Endothelial cell of umbilical vein (primary cell): ENCODE results near the gene PPP1R9A. TPM values are rescaled to one million over a fixed set of nuclear protein-coding genes. Genes with fewer than 3 reads are reported as not detected.

Experiments
- BruUV-seq: library from RNA; stranded (reverse); fragments of 400-500 nt; replicated peaks from 2 replicates; lab custom pipeline; 2021; lab: Mats Ljungman, UMichigan
- CTCF ChIA-PET: fragments of 300-600, 350-600 bp; sonication (Branson Sonifier 250); formaldehyde crosslinking; loops from one replicate; lab custom pipeline; 2021; ENCODE audit warnings: antibody characterized with exemption, inconsistent platforms; lab: Charles Lee
- POLR2A ChIA-PET: fragments of 300-600, 350-600 bp; sonication (Branson Sonifier 250); formaldehyde crosslinking; loops from one replicate; lab custom pipeline; 2021; ENCODE audit warnings: antibody characterized with exemption, inconsistent platforms; lab: Charles Lee
- DNase-seq: peaks from one replicate; pipeline ENCODE4 v3.0.0-alpha.2; 2011; ENCODE audit warnings: low read depth, low spot score
- FAIRE-seq: peaks from 2 replicates; lab custom pipeline; 2011; peaks lifted over from hg19 to GRCh38; lab: Jason Lieb, UNC
- H2AFZ ChIP-seq: 2 replicates; pipeline ENCODE4 v1.6.0; 2012; ENCODE audit warnings: low read depth, low read length, control low read depth, inconsistent platforms
- H3K27ac ChIP-seq: 2 replicates; pipeline ENCODE4 v1.5.1; 2011; ENCODE audit warnings: low read depth, mild to moderate bottlenecking, control low read depth, low read length, moderate library complexity; ENCODE audit not compliant: insufficient read depth
- H3K27me3 ChIP-seq, 2 experiments: 2 replicates each; pipeline versions ENCODE4 v1.6.0 to v1.6.1; 2011; ENCODE audit warnings: low read length in 2 of 2, mixed read lengths in 1 of 2; ENCODE audit not compliant: control insufficient read depth in 2 of 2, insufficient read depth in 2 of 2
- H3K36me3 ChIP-seq, 2 experiments: 2 replicates in 1 of 2; 3 replicates in 1 of 2; pipeline ENCODE4 v1.5.1; 2011; ENCODE audit warnings: low read length in 2 of 2, mild to moderate bottlenecking in 1 of 2, moderate library complexity in 1 of 2; ENCODE audit not compliant: control insufficient read depth in 2 of 2, insufficient read depth in 2 of 2; ENCODE audit errors: extremely low read depth in 1 of 2
- H3K4me1 ChIP-seq: 3 replicates; pipeline ENCODE4 v1.5.1; 2011; ENCODE audit warnings: mild to moderate bottlenecking, low read length; ENCODE audit not compliant: control insufficient read depth, insufficient read depth; ENCODE audit errors: extremely low read depth
- H3K4me2 ChIP-seq: 2 replicates; pipeline ENCODE4 v1.6.1; 2011; ENCODE audit warnings: low read length, control low read depth, mixed read lengths; ENCODE audit not compliant: insufficient read depth
- H3K4me3 ChIP-seq, 3 experiments: fragments of 200-600 bp in 1 of 3; sonication (generic), shearing (Covaris generic) in 1 of 3; replicated peaks in 1 of 3; 2 replicates each; pipeline ENCODE4 v1.5.1; 2011 to 2016; ENCODE audit warnings: control low read depth in 3 of 3, low read length in 3 of 3, mild to moderate bottlenecking in 2 of 3, inconsistent platforms in 1 of 3, low read depth in 1 of 3, moderate library complexity in 1 of 3; ENCODE audit not compliant: insufficient read depth in 1 of 3
- H3K79me2 ChIP-seq: 2 replicates; pipeline ENCODE4 v1.6.0; 2012; ENCODE audit warnings: low read length, inconsistent platforms; ENCODE audit not compliant: control insufficient read depth, insufficient read depth
- H3K9ac ChIP-seq: replicated peaks from 2 replicates; pipeline ENCODE3; 2011; ENCODE audit warnings: low read length, control low read depth; ENCODE audit not compliant: insufficient read depth; ENCODE audit errors: extremely low read depth
- H3K9me1 ChIP-seq: replicated peaks from 3 replicates; pipeline ENCODE4 v1.6.0; 2011; ENCODE audit warnings: mild to moderate bottlenecking, low read length; ENCODE audit not compliant: control insufficient read depth, insufficient read depth; ENCODE audit errors: extremely low read depth
- H3K9me3 ChIP-seq: replicated peaks from 2 replicates; pipeline ENCODE4 v1.5.1; 2012; ENCODE audit warnings: low read length, inconsistent platforms; ENCODE audit not compliant: control insufficient read depth, insufficient read depth
- H4K20me1 ChIP-seq: replicated peaks from 2 replicates; pipeline ENCODE3; 2011; ENCODE audit warnings: mild to moderate bottlenecking, low read length; ENCODE audit not compliant: control insufficient read depth, insufficient read depth; ENCODE audit errors: extremely low read depth
- CTCF ChIP-seq, 2 donors: IDR thresholded peaks; 1 replicate in 1 of 2; 2 replicates in 1 of 2; pipeline ENCODE4 v1.5.1; 2011; ENCODE audit warnings: low read length in 2 of 2, mild to moderate bottlenecking in 2 of 2, moderate library complexity in 2 of 2, control low read depth in 1 of 2, inconsistent platforms in 1 of 2, low read depth in 1 of 2; ENCODE audit not compliant: insufficient read depth in 1 of 2; ENCODE audit errors: extremely low read depth in 1 of 2
- EZH2 ChIP-seq: IDR thresholded peaks from 2 replicates; pipeline ENCODE4 v1.6.1; 2012; ENCODE audit warnings: borderline replicate concordance, low read depth, mild to moderate bottlenecking, moderate library complexity, low read length, inconsistent platforms; ENCODE audit not compliant: severe bottlenecking
- FOS ChIP-seq: IDR thresholded peaks from 2 replicates; pipeline ENCODE4 v1.6.1; 2011; ENCODE audit warnings: mild to moderate bottlenecking, low read length, moderate library complexity, borderline replicate concordance; ENCODE audit not compliant: insufficient read depth
- GATA2 ChIP-seq: IDR thresholded peaks from 2 replicates; pipeline ENCODE4 v1.7.0; 2011; ENCODE audit warnings: low read depth, mild to moderate bottlenecking, moderate library complexity, mixed read lengths, low read length; ENCODE audit not compliant: insufficient read length, insufficient read depth
- JUN ChIP-seq: IDR thresholded peaks from 2 replicates; pipeline ENCODE4 v1.6.1; 2011; ENCODE audit warnings: borderline replicate concordance, low read depth; ENCODE audit not compliant: insufficient read length, insufficient read depth
- MYC ChIP-seq: IDR thresholded peaks from one replicate; pipeline ENCODE4 v1.6.1; 2011; ENCODE audit warnings: mild to moderate bottlenecking, low read depth, low read length
- POLR2A ChIP-seq: IDR thresholded peaks from 2 replicates; pipeline ENCODE4 v1.6.1; 2012; ENCODE audit warnings: low read depth, mild to moderate bottlenecking, control low read depth, low read length
- POLR2AphosphoS5 ChIP-seq: IDR thresholded peaks from 2 replicates; pipeline ENCODE4 v1.6.1; 2012; ENCODE audit warnings: low read depth, mild to moderate bottlenecking, control low read depth, low read length, moderate library complexity; ENCODE audit not compliant: insufficient read depth
- dilution Hi-C: fragments of 300-500 bp; cut with MboI; formaldehyde crosslinking; loops from one replicate; pipeline ENCODE4 v1.15.0; 2019; ENCODE audit warnings: low sequenced_read_pairs; ENCODE audit not compliant: extremely low pct_ligation_motif_present
- intact Hi-C: fragments of 100-400 bp; cut with micrococcal nuclease; formaldehyde crosslinking; loops from one replicate; pipeline ENCODE4 v1.10.0; 2022
- polyA plus RNA-seq, 4 experiments: library from polyadenylated mRNA; depleted of rRNA in 3 of 4; stranded (reverse) in 3 of 4; unstranded in 1 of 4; fragments of >200 nt; gene quantifications; 2 replicates each; pipeline versions ENCODE4 v1.2.1 to v1.2.3, GENCODE V29; 2011 to 2012; ENCODE audit warnings: missing spikeins in 1 of 4
- total RNA-seq: library from RNA; stranded (reverse); gene quantifications from 2 replicates; pipeline ENCODE4 v1.2.3, GENCODE V29; 2021
- TF ChIP-seq, protein P1 (sequence below): IDR thresholded peaks from 2 replicates; pipeline ENCODE4 v1.6.1; 2011; ENCODE audit not compliant: insufficient read depth, insufficient read length

Gene PPP1R9A
- total and polyA plus RNA-seq, 2 donors (not counting 3 experiments of a cell fraction or from before 2014, with no cell fraction given): 0.50 to 3.0 TPM

GRCh38 chr7:95027234-95027872 is 120.0 kb downstream of the PPP1R9A start:
- no peaks in the 10 kb centered on the region for H3K79me2 ChIP-seq
- H2AFZ ChIP-seq: no peak overlapping the region
- H3K4me3 ChIP-seq: no peak overlapping the region
- H3K9me3 ChIP-seq: no peaks in the 10 kb centered on the region
- H3K27me3 ChIP-seq: no peaks in the 10 kb centered on the region
- H3K4me2 ChIP-seq: no peak overlapping the region
- H3K9ac ChIP-seq: no peak overlapping the region
- no peak overlapping the region for H3K27ac ChIP-seq
- no peaks in the 10 kb centered on the region for H3K36me3 ChIP-seq
- DNase-seq (no peak), FAIRE-seq (no peak)
- no peaks in the 10 kb centered on the region for H3K4me1 ChIP-seq
- H3K9me1 ChIP-seq: no peaks in the 10 kb centered on the region
- BruUV-seq: no TSS peak
- intact Hi-C loops (no loop called here), dilution Hi-C loops (no loop called here)
- ChIA-PET CTCF (no interaction called here), POLR2A (no interaction called here)
- H4K20me1 ChIP-seq: no peaks in the 10 kb centered on the region
- TF ChIP-seq FOS: no peak
- TF ChIP-seq, protein P1, sequence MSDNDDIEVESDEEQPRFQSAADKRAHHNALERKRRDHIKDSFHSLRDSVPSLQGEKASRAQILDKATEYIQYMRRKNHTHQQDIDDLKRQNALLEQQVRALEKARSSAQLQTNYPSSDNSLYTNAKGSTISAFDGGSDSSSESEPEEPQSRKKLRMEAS: no peak
- no peak for TF ChIP-seq MYC
- TF ChIP-seq JUN: no peak
- TF ChIP-seq GATA2: no peak
- no peak for TF ChIP-seq EZH2

DNA sequence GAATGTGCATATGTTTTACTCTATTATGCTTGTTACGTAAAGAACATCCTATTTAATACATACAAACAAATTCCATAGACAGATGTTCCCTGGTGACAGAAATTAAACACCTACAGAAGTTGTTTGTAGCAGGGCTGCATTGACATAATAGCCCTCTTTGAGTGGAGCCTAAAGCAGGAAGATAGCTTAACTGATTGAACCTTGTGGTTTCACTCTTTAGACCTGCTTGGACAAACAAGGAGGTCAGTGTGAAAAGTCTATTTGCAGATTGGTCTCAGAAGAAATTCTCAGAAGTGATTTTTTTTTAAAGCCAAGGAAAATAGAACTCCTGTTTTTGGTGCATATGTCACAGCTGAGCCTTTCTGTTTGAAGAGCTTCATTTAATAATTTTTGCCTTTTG is 121.3 kb downstream of the PPP1R9A start:
- CTCF ChIA-PET: no interaction called here
- TF ChIP-seq JUN: no peak
- no peak for TF ChIP-seq MYC
- TF ChIP-seq EZH2: no peak
- no peak for TF ChIP-seq GATA2
- TF ChIP-seq POLR2A: no peak
- no peak for TF ChIP-seq CTCF (IDR thresholded peaks at IDR 0.05; ENCODE audit: extremely low read depth in 1 of 2, insufficient read depth in 1 of 2, low read depth in 1 of 2, low read length in 2 of 2)
- TF ChIP-seq FOS: no peak
- TF ChIP-seq, protein P1: no peak
- TF ChIP-seq POLR2AphosphoS5: no peak

More for the DNA sequence above, 121.3 kb downstream of the PPP1R9A start:
- H3K9me3 ChIP-seq: no peaks in the 10 kb centered on the region
- H3K4me1 ChIP-seq: no peaks in the 10 kb centered on the region
- no peak for FAIRE-seq
- H3K27me3 ChIP-seq: no peaks in the 10 kb centered on the region
- H3K36me3 ChIP-seq: no peaks in the 10 kb centered on the region
- H3K79me2 ChIP-seq: no peaks in the 10 kb centered on the region
- no peaks in the 10 kb centered on the region for H4K20me1 ChIP-seq
- intact Hi-C loops: no loop called here
- POLR2A ChIA-PET: no interaction called here
- H3K27ac ChIP-seq: no peak overlapping the region
- no peak overlapping the region for H3K9ac ChIP-seq
- no peak overlapping the region for H3K4me2 ChIP-seq
- H3K9me1 ChIP-seq: no peaks in the 10 kb centered on the region
- dilution Hi-C loops: no loop called here
- H3K4me3 ChIP-seq: no peak overlapping the region
- H2AFZ ChIP-seq: no peak overlapping the region
- BruUV-seq: no TSS peak
- DNase-seq: no peak
